ENCODE measurements around the gene CPTP. TPM values are rescaled to one million over a fixed set of nuclear protein-coding genes. Genes with fewer than 3 reads are reported as not detected.

The CPTP gene
- total RNA-seq, 4 donors from 2014 or later = 10.4 to 42.7 (median 30.1) TPM

DNA sequence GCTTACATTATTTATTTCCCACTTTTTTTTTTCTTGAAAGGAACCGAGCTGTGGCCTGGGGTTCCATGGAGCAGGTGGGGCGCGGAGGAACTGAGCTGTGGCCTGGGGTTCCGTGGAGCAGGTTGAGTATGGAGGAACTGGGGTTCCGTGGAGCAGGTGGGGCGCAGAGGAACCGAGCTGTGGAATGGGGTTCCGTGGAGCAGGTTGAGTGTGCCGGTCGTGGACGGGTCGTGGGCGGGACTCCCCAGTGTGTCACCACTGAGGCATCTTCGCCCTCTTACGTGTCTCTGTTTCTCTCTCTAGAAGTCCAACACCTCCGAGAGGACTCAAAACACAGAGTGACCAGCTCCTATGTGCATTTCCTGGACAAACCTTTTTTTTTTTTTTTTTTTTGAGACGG lies 45.6 kb upstream of the CPTP start:
- Histone ChIP-seq H3K9me3 (no peaks in the 10 kb centered on the region), H3K4me3 (no peak overlapping the region), H3K4me1 (peaks cover 0 to 14% (median 6%) of the 10 kb centered on the region in 3 donors), H3K27ac (no peak overlapping the region), H3K27me3 (peaks cover 10% of the 10 kb centered on the region), H3K36me3 (no peaks in the 10 kb centered on the region)
- WGBS, 2 donors (ENCODE audit: low coverage in 1 of 2) = 82 to 93% methylated on average over 8 to 13 of the region's 17 CpGs
- no peak for TF ChIP-seq POLR2AphosphoS5 (IDR thresholded peaks at IDR 0.05)
- TF ChIP-seq, protein P1, sequence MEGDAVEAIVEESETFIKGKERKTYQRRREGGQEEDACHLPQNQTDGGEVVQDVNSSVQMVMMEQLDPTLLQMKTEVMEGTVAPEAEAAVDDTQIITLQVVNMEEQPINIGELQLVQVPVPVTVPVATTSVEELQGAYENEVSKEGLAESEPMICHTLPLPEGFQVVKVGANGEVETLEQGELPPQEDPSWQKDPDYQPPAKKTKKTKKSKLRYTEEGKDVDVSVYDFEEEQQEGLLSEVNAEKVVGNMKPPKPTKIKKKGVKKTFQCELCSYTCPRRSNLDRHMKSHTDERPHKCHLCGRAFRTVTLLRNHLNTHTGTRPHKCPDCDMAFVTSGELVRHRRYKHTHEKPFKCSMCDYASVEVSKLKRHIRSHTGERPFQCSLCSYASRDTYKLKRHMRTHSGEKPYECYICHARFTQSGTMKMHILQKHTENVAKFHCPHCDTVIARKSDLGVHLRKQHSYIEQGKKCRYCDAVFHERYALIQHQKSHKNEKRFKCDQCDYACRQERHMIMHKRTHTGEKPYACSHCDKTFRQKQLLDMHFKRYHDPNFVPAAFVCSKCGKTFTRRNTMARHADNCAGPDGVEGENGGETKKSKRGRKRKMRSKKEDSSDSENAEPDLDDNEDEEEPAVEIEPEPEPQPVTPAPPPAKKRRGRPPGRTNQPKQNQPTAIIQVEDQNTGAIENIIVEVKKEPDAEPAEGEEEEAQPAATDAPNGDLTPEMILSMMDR (IDR thresholded peaks at IDR 0.05) = no peak
- ATAC-seq = no peak

DNA sequence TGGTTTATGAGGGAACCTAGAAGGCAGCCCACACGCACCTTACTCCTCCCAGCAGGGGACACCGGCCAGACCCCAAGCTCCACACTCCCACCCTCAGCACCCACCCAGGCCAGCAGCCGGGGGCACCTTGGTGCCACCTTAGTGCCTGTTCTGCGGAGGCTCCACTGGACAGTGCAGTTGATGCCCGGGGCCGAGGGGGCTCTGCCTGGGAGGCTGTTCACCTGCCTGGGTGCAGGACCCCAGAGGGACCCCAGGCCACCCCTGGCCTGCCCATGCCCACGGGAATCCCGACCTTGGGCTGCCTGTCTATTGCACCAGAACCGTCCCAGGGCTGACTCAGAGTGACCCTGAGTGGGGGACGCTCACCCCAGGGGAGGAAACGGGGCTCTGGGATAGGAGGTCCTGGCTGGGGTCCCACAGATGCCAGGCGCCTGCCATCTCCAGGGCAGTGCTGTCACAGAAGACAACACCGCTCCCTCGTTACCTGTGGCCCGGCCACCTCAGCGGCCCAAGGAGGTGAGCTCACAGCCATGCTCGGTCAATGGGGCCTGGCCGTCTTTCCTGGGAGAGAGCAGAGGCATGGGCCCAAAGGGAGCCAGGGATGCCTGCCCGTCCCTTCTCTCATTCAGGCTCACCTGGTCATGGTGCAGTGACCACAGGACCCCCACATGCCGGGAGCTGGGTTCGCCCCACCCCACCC lies 43.7 kb upstream of the CPTP start:
- H3K9me3 ChIP-seq = no peaks in the 10 kb centered on the region
- ATAC-seq = no peak
- H3K27ac ChIP-seq = no peak overlapping the region
- no peak overlapping the region for H3K4me3 ChIP-seq
- WGBS, 2 donors (ENCODE audit: low coverage in 1 of 2) = no CpG with 5 or more reads among the region's 21 CpGs
- peaks cover 27% of the 10 kb centered on the region for H3K27me3 ChIP-seq
- H3K4me1 ChIP-seq = no peaks in the 10 kb centered on the region
- TF ChIP-seq, protein P1 (IDR thresholded peaks at IDR 0.05) = no peak
- TF ChIP-seq EP300 (IDR thresholded peaks at IDR 0.05) (no peak), POLR2AphosphoS5 (IDR thresholded peaks at IDR 0.05) (no peak), POLR2A (IDR thresholded peaks at IDR 0.05) (no peak)
- no peaks in the 10 kb centered on the region for H3K36me3 ChIP-seq

DNA sequence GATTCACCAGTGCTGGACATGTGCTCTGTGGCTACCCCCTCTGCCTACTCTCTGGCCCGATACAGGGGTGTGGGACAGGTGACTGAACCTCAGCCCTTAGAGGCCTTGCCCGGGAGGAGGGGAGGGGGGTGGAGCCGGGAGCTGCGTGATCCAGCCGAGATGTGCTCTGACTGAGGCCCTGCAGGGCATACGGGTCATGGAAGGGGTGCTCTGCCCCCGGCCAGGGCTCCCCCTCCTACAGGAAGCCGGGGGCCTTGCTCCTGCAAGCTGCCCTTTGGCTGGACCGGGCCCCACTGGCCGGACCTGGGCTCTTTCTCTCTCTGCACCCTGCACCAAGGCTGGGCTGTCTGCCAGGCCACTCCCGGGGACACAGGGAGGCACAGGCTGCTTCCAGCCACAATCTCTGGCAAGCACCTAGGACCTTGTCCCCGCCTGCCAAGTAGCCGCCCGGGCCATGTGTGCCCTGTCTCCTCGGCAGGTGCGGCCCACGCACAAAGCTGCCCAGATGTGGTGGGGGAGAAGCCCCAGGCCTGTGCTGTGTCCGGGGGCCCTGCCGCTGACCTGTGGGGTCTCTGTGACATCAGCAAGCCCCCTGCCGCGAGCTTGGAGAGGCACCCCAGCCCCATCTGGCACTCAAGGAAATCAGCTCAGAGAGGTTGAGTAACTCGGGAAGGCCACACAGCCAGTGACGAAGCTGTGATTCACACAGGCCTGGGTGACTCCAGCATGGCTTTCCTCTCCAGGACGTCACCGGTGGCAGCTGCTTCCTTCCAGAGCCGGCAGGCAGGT lies 42.9 kb upstream of the CPTP start:
- Histone ChIP-seq H3K4me3 (no peak overlapping the region), H3K36me3 (no peaks in the 10 kb centered on the region), H3K27me3 (peaks cover 35% of the 10 kb centered on the region), H3K9me3 (no peaks in the 10 kb centered on the region), H3K4me1 (no peaks in the 10 kb centered on the region), H3K27ac (no peak overlapping the region)
- 60% methylated on average over 2 of the region's 26 CpGs; no CpG with 5 or more reads in 1 of the 2 donors for WGBS, 2 donors (ENCODE audit: low coverage in 1 of 2)
- no peak for ATAC-seq
- TF ChIP-seq POLR2A (IDR thresholded peaks at IDR 0.05) (no peak), EP300 (IDR thresholded peaks at IDR 0.05) (no peak), POLR2AphosphoS5 (IDR thresholded peaks at IDR 0.05) (no peak)
- TF ChIP-seq, protein P1 (IDR thresholded peaks at IDR 0.05) = no peak

DNA sequence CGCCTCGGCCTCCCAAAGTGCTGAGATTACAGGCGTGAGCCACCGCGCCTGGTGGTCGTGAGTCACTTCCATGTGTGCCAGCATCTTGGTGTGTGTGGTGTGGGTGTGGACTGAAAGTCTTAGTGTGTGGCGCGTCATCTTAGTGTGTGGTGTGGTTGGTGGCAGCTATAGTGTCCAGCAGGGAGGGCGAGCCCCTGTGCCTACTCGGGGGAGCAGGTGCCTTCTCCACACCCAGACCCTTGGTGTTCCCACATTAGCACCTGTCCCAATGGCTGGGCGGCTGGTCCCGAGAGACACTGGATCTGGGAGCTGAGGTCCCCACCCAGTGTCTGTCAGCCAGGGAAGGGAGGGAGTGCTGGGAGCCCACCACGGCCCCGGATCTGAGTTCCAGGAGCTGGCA lies 41.6 kb upstream of the CPTP start:
- Histone ChIP-seq H3K4me1 (no peaks in the 10 kb centered on the region), H3K9me3 (no peaks in the 10 kb centered on the region), H3K36me3 (no peaks in the 10 kb centered on the region), H3K27ac (no peak overlapping the region), H3K27me3 (peaks cover 48% of the 10 kb centered on the region), H3K4me3 (no peak overlapping the region)
- no CpG with 5 or more reads among the region's 14 CpGs for WGBS, 2 donors (ENCODE audit: low coverage in 1 of 2)
- ATAC-seq = no peak
- no peak for TF ChIP-seq POLR2AphosphoS5 (IDR thresholded peaks at IDR 0.05)
- TF ChIP-seq POLR2A (IDR thresholded peaks at IDR 0.05) = no peak
- no peak for TF ChIP-seq EP300 (IDR thresholded peaks at IDR 0.05)
- TF ChIP-seq, protein P1 (IDR thresholded peaks at IDR 0.05) = no peak

DNA sequence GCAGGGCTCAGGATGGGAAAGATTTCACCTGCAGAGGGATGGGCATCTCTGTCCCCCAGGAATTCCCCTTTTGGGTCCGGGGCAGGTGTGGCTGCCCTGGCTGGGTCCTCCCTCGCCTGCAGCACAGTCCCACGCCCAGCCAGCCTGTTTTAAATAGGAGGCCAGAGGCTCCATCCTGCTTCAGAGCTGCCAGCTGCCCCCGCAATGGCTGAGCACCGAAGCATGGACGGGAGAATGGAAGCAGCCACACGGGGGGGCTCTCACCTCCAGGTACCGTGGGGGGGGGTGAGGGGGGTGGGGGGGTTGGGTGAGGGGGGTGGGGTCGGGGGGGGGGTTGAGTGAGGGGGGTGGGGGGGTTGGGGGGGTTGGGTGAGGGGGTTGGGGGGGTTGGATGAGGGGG lies 40.8 kb upstream of the CPTP start:
- no peak overlapping the region for H3K4me3 ChIP-seq
- TF ChIP-seq EP300 (IDR thresholded peaks at IDR 0.05) (no peak), POLR2A (IDR thresholded peaks at IDR 0.05) (no peak), POLR2AphosphoS5 (IDR thresholded peaks at IDR 0.05) (no peak)
- TF ChIP-seq, protein P1 (IDR thresholded peaks at IDR 0.05) = no peak
- no CpG with 5 or more reads among the region's 9 CpGs for WGBS, 2 donors (ENCODE audit: low coverage in 1 of 2)
- no peaks in the 10 kb centered on the region for H3K4me1 ChIP-seq
- no peaks in the 10 kb centered on the region for H3K36me3 ChIP-seq
- H3K9me3 ChIP-seq = no peaks in the 10 kb centered on the region
- ATAC-seq = no peak
- no peak overlapping the region for H3K27ac ChIP-seq
- peaks cover 48% of the 10 kb centered on the region for H3K27me3 ChIP-seq
